ENCODE data around the gene GNAI1.
A peak's percentile ranks its signal among the peaks of the same experiment; 100 is the strongest.

GNAI1 gene

DNA sequence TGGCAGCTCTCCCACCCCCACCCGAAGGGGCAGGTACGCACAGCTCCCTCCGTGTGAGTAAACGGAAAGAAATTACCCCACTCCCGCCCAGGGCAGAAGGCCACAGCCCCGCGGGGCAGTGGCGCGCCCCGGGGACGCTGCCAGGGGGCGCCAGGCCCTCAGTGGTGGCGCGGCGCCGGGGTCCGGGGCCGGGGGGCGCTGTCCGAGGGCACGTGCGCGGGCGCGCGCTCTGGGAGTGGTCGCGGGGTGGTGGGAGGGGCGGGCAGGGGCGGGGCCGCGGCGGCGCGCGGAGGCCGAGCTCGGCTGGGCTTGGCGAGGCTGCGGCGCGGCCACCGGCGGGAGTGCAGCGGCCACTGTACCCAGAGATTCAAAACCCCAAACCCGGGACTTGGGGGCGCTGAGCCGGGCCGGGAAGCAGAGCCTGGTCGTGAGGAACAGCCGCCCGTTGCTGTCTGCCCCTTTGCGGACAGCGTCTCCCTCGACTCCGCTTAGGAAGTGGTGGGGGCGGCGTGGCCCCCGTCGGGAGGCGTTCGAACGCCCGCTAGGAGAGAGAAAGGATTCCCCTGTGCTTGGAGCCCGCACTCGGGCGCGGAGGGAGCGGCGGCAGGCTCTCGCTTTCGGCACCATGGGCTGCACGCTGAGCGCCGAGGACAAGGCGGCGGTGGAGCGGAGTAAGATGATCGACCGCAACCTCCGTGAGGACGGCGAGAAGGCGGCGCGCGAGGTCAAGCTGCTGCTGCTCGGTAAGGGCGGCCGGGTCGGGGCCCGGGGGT is at the start of gene GNAI1:
Gene GNAI1 (plus strand): TSS at position 296 of the 773 bp plus-strand sequence. CDS start 330 bp downstream, at position 626.
- FAIRE-seq (peak; percentile 90), DNase-seq (ENCODE audit: low spot score) (peak; percentile 93)

DNA sequence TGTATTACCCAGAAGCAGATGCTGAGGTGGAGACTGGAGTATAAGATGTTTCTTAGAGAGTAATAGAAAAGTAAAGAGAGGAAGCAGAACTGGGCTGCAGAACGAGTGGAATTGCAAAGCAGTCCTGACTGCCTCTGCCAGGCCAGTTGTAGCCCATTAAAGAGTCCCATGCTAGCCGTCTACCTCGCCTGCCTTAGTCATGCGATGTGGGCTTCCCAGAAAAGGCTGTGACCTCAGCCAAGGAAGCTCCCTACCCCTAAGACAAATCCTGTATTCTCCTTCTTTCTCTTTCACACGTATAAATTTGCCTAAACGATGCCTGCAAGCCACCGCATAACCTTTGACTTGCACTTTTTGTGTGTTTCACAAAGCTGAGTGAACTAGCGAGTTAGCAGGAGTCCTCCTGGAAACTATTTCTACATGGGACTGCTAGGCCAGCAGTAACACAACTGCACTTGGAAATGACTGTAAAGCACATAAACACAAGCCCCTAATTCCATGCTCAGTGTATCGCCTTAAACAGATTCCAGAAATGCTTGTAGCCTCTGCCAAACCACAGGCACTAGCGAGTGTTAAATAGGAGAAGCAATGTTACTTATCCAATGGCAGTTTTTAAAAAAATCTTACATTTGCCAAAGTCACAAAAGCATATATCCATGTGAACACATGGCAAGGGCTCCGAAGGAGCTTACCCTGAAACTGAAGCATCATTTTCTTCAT is 47.4 kb upstream of the GNAI1 start:
- DNase-seq (ENCODE audit: low spot score), result peak; percentile 74
- FAIRE-seq, result peak; percentile 77

DNA sequence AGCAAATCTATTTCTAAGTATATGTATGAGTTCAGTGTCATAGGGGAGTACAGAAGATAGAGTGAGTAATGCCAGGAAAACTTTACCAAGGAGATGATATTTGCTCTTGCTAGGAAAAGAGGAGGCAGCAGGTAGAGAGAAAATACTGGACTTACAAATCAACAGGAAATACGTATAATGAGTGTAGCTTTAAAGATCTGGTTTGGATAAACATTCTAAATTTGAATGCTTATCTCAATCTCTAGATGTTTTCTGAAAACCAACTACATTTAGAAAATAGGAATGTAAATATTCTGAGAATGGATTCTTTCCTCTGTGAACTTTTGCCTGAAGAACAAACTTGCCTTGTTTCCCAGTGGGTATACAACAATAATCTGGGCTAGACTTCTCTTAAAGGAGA is 46.9 kb upstream of the GNAI1 start:
- DNase-seq (ENCODE audit: low spot score) (peak; percentile 34), FAIRE-seq (peak; percentile 79)

DNA sequence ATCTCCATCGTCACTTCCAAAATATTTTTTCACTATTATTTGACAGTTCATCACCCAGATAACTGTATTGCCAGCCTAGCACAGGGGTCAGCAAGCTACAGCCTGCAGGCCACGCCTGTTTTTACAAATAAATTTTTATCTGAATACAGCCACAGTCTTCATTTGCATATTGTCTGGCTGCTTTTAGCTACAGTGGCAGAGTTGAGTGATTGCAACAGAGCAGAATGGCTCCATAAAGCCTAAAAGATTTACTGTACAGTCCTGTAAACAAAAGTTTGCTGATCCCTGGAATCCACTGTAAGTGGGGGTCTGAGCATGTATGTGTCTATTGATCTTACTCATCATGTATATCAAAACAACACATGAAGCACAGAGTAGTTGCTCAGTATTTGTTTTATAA is 45.9 kb upstream of the GNAI1 start:
- no peak for DNase-seq (ENCODE audit: low spot score)
- FAIRE-seq, result peak; percentile 63

DNA sequence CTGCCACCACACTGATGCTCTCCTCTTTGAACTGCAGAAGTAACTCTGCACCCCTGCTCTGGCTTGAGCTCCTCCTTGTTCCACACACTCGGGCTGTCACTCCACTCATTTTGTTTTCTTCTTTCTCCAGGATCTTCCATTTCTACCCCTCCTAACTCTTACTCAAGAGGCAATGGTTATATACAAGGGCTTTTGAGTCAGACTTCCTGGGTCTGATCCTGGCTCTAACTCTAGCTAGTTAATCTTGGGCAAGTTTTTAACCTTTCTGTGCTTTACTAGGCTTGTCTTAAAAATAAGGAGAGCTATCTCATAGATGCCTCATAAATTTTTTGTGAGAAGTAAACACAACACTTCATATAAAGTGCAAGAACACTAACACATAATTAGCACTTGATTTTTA is 45.3 kb upstream of the GNAI1 start:
- no peak for FAIRE-seq
- no peak for DNase-seq (ENCODE audit: low spot score)

DNA sequence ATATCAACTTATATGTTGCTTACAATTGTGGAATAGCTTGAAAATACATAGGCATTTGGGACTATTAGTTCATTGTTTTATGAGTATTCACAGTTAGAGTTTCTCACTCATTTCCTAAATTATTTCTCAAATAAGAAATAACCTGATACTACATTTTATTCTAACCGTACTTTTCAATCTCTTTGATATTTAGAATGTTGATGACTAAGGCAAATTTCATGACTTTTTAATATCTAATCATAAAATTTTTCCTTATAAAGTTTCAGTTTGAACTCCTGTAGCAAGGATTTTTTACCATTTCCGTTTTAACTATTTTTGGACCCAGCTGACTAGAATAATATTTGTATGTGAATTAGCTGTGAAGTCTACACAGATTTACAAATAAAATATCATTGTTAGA is 41.3 kb upstream of the GNAI1 start:
- FAIRE-seq (no peak), DNase-seq (ENCODE audit: low spot score) (no peak)

DNA sequence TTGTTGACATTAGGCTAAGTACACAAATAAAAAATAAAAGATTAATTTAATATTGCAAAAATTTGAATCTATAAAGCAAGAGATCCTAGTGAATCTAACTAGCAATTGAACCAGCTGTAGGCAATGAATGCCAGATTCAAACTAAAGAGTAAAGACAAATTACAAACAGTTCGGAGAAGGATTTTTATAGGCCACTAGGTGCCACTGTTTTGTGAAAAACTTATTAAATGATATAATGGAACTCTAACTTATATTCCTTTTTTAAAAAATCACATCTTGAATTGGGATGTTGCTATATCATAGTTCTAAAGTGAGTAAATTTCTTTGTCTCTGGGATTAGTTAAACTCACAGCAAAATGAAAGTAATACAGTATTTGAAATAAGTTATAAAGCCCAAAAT is 39.1 kb upstream of the GNAI1 start:
- FAIRE-seq (no peak), DNase-seq (ENCODE audit: low spot score) (no peak)

DNA sequence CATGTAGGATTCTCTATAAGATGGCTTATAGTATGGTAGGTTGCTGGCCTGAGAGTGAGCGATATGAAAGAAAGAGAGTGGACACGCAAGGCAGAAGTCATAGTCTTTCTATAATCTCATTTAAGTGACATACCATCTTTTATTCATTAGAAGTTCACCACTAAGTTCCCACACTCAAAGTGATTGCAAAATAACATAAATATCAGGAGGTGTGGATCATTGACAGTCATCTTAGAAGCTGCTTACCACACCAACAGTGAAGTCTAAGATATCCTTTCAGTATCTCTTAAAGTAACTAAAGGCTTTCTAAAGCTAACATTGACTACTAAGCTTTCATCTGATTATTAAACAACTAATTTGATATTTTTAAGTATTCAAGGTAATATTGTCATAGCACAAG is 36.9 kb upstream of the GNAI1 start:
- no peak for FAIRE-seq
- DNase-seq (ENCODE audit: low spot score), result no peak

DNA sequence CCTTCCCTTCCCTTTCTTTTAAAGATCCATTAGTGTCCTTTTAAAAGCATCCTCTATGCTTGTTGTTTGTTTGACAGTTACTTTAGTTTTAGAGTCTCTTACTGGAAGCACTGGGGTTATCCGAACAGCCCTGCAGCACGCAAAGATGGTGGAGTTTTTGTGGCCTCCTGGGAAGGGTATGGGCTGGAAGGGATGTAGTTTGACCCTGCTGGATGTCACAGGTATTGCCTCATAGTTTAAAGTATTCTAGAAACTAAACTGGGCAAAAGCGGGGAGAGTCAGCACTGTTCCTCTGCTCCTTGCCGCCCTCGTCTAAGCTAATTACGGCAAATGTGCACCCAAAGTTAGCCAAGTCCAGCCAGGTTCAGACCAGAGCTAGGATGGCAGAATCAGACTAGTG is 35.8 kb upstream of the GNAI1 start:
- DNase-seq (ENCODE audit: low spot score) (no peak), FAIRE-seq (no peak)

DNA sequence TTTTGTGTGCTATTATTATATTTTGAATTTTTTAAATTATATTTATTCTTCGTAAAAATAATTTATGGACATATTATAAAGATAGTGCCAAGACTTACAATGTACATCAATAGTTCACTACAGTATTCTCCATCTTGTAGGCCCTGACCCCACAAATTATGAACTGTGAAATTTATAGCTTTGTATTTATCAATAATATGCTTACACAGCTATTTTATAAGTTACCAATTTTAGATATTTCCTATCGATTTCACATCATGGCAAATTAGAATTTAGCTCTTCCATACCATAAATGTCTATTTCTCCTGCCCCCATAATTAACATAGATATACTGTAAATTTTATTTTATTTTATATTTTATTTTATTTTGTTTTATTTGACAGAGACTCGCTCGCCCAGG is 34.4 kb upstream of the GNAI1 start:
- no peak for FAIRE-seq
- DNase-seq (ENCODE audit: low spot score), result no peak

DNA sequence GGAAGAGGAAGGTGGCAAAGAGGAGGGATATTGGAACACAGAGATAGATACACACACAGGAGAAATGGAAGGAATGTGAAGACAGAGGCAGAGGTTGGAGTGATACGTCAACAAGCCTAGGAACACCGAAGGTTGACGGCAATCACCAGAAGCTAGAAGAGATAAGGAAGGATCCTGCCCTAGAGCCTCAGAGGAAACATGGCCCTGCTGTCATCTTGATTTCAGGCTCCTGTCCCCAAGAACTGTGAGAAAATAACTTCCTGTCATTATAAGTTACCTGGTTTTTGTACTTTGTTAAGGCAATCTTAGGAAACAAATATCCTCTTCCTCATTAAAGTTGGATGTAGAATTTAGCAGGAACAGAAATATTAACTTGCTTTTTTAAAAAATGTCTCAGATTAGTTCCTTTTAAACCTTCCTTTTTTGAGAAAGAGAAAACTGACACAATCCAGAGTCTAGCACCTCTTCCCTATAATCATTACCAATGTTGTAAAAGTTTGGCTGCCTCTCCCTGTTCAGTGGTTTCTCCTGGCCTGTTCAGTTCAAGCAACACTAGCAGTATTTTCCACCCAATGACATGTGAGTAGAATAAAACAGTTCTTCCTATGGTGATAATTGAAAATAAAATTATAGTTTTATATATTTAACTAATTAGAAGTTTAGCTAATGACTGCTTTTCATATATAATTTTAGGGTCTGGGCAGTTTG is 28.8 kb upstream of the GNAI1 start:
- FAIRE-seq, result peak; percentile 82

DNA sequence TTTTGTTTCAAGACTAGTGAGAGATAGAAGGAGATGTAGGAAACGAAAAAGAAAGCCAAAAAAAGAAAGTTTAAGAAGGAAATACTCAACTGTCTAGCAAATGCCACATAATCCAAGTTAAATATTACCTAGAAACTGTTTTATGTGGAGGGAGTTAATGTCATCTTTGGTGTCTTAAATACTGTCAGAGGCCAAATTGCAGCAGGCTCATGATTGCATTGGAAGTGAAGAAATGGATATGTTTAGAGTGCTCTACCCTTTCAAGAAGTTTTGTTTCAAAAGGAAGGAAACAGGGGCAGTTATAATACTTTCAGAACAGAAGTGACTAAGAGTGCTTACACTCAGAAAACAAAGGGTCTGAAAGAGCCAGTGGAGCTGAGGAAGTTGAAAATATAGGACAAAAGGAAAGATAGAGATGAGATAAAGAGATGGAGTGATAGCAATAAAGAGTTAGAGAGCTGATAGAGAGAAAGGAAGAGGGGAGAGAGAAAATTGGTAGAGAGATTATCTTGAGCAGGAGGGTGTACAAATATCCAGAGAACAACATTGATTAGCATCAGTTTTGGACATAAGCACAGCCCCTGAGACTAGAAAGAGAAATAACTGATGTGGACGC is 28.0 kb upstream of the GNAI1 start:
- no peak for FAIRE-seq

More for the DNA sequence above, 28.8 kb upstream of the GNAI1 start:
- DNase-seq (ENCODE audit: low spot score), result no peak

DNA sequence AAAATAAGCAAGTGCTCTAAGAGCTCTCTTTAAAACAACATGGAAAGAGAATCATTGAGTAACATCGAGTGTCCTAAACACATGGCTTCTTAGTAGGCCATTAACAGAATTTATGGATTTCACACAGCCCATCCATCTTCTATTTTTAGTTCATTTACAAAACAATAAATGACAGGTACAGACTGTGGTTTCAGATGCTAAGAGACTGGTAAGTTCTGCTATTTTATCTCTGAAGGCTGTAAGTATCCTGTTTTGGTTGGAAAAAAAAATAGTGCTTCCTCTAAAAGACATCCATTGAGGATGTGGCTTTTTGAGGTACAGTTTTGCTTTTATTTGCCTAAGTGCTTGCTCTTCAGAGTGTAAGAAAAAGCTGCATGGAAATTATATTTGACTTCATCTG is 27.4 kb upstream of the GNAI1 start:
- no peak for FAIRE-seq
- no peak for DNase-seq (ENCODE audit: low spot score)

More for the DNA sequence above, 28.0 kb upstream of the GNAI1 start:
- DNase-seq (ENCODE audit: low spot score), result no peak

DNA sequence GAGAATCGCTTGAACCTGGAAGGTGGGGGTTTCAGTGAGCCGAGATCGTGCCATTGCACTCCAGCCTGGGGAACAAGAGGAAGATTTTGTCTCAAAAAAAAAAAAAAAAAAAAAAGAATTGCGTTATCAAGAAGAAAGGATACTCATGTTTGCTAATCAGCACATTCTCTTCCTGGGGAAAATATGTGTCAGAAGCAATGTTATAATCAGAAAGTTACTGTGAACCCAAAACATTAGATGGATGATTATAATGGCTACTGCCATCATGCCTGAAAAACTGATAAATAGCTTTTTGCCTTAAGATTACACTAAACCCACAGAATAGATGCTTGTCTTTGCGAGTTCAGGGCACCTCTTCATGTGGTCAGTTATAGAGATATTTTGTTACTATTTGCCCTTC is 24.3 kb upstream of the GNAI1 start:
- DNase-seq (ENCODE audit: low spot score) (no peak), FAIRE-seq (peak; percentile 67)

DNA sequence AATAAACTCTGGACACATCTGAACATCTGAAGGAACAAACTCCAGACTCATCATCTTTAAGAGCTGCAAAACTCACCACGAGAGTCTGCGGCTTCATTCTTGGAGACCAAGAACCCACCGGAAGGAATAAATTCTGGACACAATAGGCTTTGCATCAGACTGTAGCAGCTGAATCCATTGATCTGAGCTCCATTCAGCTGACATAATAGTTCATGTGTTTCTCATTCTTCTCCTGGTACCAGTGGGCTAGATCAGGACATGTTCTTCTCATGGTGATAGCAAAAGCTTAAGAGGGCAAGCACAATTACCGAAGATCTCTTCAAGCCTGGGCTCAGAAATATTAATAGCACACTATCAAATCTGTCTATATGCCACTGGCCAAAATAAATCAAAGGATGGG is 20.5 kb upstream of the GNAI1 start:
- no peak for FAIRE-seq
- no peak for DNase-seq (ENCODE audit: low spot score)

DNA sequence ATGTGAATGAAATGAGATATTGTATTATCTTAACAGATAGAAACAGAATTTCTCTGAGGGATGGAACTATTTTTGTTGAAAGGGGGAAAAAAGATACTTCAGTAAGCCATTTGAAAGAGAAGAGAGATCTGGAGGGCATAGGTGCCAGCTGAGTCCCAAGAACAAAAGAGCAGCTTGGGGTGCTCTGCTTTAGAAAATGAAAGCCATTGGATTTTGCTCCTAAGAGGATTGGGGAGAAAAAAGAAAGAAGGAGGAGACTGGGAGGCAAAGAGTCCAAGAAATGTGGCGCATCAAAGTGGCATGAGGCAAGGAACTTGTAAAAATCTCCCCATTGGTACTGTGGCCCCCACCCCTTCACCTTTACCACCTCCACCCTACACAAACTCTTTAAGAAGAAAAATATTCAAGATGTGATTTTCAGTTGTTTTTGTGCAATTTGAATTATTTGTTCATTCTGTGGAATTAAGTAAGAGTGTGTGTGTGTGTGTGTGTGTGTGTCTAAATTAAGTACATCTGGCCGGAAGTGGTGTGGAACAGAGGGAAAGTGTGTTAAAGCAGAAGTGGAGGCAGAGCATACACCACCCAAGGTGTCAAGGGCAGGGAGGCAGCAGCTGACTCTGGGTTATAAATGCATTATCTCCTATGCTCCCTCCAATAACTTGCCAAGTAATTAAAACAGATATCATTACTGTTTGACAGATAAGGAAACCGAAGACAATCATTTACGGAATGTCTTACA is 9.9 kb upstream of the GNAI1 start:
- FAIRE-seq (peak; percentile 44), DNase-seq (ENCODE audit: low spot score) (no peak)

DNA sequence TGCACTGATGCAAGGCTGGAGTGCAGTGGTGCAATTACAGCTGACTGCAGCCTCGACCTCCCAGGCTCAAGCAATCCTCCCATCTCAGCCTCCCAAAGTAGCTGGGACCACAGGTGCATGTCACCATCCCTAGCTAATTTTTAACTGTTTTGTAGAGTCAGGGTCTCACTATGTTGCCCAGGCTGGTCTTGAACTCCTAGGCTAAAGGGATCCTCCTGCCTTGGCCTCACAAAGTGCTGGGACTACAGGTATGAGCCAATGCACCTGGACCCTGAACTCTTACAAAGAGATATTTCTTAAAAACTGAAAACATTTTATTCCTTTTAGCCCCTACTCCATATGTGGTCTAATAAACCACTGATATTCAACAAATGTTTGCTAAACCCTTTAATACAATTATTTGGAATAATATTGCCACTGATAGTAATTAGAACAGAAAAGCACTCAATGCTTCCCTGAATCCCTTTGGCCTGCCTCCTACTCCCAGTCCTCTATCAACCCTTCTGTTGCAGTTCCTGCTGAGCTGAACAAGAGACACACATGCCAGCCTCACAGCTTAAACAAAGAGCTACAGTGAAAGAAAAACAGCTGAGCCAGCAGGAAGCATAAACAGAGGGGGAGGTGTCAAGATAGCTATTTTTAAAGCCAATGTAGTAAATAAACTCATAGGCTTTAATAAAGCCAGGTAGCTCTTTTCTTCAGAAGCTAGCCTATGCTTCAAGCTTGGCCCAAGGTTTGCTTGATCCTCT is 7.0 kb upstream of the GNAI1 start:
- DNase-seq (ENCODE audit: low spot score) (peak; percentile 67), FAIRE-seq (peak; percentile 84)

DNA sequence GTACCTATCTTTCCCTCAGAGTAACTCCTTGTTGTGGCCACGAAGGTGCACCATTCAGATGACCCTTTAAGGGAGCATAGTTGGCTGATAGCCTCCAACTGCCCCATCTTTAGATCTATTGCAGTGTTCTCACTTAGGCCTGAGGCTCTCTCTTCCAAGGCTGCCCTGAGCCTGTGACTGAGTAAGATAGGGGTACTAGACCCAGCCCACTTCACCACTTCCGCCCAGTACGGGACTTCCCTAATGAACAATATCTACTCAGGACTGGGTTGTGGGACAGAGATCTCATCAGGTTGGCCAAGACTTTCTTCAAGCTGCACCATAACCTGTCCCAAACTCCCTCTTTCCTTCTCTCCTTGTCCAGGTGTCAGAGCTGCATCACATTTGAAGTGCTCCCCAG is 5.7 kb upstream of the GNAI1 start:
- no peak for FAIRE-seq
- DNase-seq (ENCODE audit: low spot score), result no peak

DNA sequence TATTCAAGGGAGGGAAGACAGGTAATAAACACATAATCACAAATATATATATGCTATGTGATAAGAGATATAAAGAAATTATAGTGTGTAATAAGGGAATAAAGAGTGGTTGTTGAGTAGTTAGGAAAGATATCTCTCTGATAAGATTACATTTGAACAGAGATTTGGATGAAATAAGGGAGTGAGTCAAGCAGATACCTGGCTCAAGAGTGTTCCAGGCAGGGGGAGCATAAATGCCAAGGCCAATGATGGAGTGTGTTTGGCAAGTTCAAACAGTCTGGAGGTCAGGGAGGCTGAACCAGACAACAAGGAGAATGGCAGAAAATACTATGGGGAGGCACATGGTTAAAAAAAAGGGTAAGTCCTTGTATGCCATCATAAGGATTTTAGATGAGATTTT is 4.8 kb upstream of the GNAI1 start:
- FAIRE-seq, result no peak
- DNase-seq (ENCODE audit: low spot score), result no peak

DNA sequence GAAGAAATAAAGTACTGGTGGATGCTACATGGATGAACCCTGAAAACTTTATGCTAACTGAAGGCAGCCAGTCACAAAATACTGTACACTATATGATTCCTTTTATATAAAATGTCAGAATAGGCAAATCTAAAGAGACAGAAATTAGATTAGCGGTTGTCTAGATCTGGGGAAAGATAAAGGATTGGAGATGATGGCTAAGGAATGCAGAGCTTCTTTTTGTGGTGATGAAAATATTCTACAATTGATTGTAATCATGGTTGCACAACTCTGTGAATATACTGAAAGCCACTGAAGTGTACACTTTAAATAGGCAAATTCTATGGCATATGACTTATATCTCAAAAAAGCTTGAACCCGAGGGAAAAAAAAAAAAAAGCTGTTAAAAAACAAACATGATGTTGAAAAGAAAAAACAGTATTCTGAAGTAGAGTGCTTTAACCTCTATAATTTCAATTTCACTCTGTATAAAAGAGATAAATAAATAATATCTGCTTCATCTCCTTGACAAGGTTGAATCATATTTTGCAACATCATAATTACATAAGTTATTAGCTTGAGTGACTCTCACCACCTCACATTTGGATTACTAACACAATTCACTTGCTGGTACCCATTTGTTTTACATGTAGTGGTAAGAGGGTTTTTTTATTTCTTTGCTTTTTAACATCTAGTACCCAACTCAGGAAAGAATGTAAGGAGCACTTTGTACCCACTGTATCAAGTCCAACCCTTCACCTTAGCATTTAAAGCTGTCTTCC is 2.8 kb upstream of the GNAI1 start:
- no peak for FAIRE-seq
- DNase-seq (ENCODE audit: low spot score), result no peak
